ENCODE measurements around the gene SIRPG.

GRCh38 chr20:1648101-1648500 lies 9.5 kb downstream of the SIRPG start:
- TF ChIP-seq POLR2A (IDR thresholded peaks at IDR 0.05) (no peak), CTCF (IDR thresholded peaks at IDR 0.05) (no peak), EP300 (IDR thresholded peaks at IDR 0.05) (no peak)
